Measurements from ENCODE around the gene PLEKHB2. TPM values are rescaled to one million over a fixed set of nuclear protein-coding genes. Genes with fewer than 3 reads are reported as not detected.
"Not testable (repeated sequence)": the region's sequence is repeated elsewhere in the genome, so short reads cannot be mapped to it uniquely, and the experiment has no call there.

PLEKHB2 gene
- total RNA-seq, 2 donors from 2014 or later, result 128 to 141 TPM

- TF ChIP-seq CTCF (IDR thresholded peaks at IDR 0.05), result no peak
- Histone ChIP-seq H3K27ac (no peak overlapping the region), H3K36me3 (no peaks in the 10 kb centered on the region), H3K4me1 (no peaks in the 10 kb centered on the region), H3K27me3 (no peaks in the 10 kb centered on the region), H3K9ac (ENCODE audit: low read depth in 2 of 2, low read length in 2 of 2) (no peak overlapping the region), H3K9me3 (no peaks in the 10 kb centered on the region), H3K4me3 (no peak overlapping the region)
- DNase-seq, result no peak
- intact Hi-C loops (cut with DNase I), result no loop called here
These were observed 41.4 kb upstream of the PLEKHB2 start for GRCh38 chr2:131063501-131064283.

DNA sequence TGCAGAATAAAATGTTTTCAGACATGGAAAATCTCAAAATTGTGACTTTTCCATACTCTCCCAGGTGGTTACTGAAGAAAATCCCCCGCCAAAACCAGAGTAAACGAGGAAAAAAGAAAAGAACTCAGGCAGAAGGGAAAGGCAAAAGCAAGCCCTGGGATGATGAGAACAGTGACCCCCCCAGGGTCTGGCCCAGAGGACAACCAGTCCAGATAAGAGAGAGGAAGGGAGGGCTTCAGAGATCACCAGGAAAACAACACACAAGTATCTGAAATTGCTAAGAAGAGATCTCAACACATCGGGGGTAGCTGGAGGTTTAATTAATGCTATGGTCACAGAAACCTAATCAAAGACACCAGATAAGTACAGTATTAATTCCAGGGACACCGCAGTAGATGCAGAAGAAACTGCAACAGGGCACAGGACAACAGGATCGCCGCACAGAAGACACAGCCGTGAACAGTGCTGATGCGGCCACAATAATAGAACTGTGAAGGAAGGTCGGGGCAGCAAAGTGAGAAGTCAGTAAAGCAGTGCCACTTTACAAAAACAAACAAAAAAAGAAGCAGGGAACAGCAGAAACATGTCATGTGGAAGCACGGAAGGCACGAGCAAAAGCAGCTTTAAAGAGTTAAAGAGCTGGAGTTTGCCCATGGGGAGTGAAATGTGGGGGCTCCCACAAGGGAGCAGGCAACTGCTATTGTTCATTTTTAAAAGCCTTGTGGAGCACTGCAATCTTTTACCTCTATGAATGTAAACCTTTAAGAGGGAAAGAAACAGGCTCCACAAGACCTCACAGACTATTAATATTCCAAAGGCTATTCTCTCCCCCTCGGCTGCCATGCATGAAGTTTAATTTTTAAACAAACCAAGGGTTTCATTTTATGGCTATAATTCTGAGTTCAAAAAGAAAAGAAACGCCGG, 40.3 kb upstream of the PLEKHB2 start:
- Histone ChIP-seq H3K27ac (no peak overlapping the region), H3K9ac (ENCODE audit: low read depth in 2 of 2, low read length in 2 of 2) (no peak overlapping the region), H3K4me1 (no peaks in the 10 kb centered on the region), H3K27me3 (no peaks in the 10 kb centered on the region), H3K9me3 (no peaks in the 10 kb centered on the region), H3K4me3 (no peak overlapping the region), H3K36me3 (no peaks in the 10 kb centered on the region)
- no peak for TF ChIP-seq CTCF (IDR thresholded peaks at IDR 0.05)
- no peak for DNase-seq
- intact Hi-C loops (cut with DNase I), result no loop called here

DNA sequence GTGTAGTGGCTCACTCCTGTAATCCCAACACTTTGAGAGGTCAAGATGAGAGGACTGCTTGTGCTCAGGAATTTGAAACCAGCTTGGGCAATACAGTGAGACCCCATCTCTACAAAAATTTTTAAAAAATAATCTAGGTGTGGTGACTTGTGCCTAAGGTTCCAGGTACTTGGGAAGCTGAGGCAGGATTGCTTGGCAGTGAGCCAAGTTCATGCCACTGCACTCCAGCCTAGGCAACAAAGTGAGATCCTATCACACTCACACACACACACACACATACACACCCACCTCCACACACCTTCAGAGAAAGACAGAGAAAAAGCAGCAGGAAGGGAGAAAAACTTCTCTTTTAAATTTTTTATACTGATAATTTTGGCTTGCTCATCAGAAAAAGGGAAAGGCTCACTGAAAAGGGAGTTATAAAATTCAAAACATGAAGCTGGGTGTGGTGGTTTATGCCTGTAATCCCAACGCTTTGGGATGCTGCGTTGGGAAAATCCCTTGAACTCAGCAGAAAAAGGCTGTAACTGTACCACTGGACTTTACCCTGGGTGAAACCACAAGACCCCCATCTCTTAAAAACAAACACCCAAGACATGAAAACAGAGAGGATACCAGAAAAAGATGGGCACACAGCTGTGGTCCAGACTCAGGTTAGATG, 37.5 kb upstream of the PLEKHB2 start:
- Histone ChIP-seq H3K27me3 (no peaks in the 10 kb centered on the region), H3K9me3 (no peaks in the 10 kb centered on the region), H3K9ac (ENCODE audit: low read depth in 2 of 2, low read length in 2 of 2) (no peak overlapping the region), H3K36me3 (no peaks in the 10 kb centered on the region), H3K27ac (no peak overlapping the region), H3K4me3 (no peak overlapping the region), H3K4me1 (no peaks in the 10 kb centered on the region)
- TF ChIP-seq CTCF (IDR thresholded peaks at IDR 0.05), result no peak
- DNase-seq, result no peak
- intact Hi-C loops (cut with DNase I), result no loop called here

DNA sequence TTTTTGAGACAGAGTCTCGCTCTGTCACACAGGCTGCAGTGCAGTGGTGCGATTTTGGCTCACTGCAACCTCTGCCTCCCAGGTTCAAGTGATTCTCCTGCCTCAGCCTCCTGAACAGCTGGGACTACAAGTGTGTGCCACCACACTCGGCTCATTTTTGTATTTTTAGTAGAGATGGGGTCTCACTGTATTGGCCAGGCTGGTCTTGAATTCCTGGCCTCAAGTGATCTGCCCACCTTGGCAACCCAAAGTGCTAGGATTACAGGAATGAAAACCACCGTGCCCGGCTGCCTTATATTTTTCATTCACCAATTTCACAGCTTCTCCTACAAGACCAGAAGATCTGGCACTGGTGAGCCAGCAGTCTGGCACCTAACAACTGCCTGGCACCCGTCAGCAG, 37.0 kb upstream of the PLEKHB2 start:
- H3K27ac ChIP-seq; H3K27me3 ChIP-seq; DNase-seq; H3K36me3 ChIP-seq; H3K4me3 ChIP-seq; H3K4me1 ChIP-seq; H3K9ac ChIP-seq (ENCODE audit: low read depth in 2 of 2, low read length in 2 of 2); intact Hi-C loops (cut with DNase I); H3K9me3 ChIP-seq: not testable (repeated sequence)

GRCh38 chr2:131075578-131075977, 29.6 kb upstream of the PLEKHB2 start:
- intact Hi-C loops (cut with DNase I); H3K4me3 ChIP-seq; H3K9ac ChIP-seq (ENCODE audit: low read depth in 2 of 2, low read length in 2 of 2); H3K36me3 ChIP-seq; DNase-seq; H3K27ac ChIP-seq; H3K4me1 ChIP-seq; H3K9me3 ChIP-seq; H3K27me3 ChIP-seq: not testable (repeated sequence)

DNA sequence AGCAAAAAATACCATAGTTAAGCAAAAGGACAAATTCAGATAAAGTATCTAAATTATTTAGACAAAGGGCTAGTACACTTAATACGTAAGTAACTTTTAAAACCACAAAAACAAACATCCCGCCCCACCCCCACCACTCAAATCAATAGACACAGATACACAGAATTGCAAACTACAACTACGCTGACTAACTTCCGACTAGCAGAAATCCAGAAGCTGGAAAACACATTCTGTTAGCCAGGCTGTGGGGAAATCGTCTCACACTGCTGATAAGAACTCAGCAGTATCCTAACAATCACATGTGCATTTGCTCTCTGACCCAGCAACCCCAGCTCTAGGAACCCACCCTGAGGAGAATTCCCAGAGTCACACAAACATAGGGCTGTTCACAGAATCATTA, 28.4 kb upstream of the PLEKHB2 start:
- no peak overlapping the region for H3K4me3 ChIP-seq
- no peaks in the 10 kb centered on the region for H3K27me3 ChIP-seq
- peaks cover 8% of the 10 kb centered on the region for H3K36me3 ChIP-seq
- no peak overlapping the region for H3K27ac ChIP-seq
- no peaks in the 10 kb centered on the region for H3K9me3 ChIP-seq
- DNase-seq, result no peak
- no peaks in the 10 kb centered on the region for H3K4me1 ChIP-seq
- no peak for TF ChIP-seq CTCF (IDR thresholded peaks at IDR 0.05)
- intact Hi-C loops (cut with DNase I), result no loop called here
- no peak overlapping the region for H3K9ac ChIP-seq (ENCODE audit: low read depth in 2 of 2, low read length in 2 of 2)

Measured in colonic mucosa (tissue), 4 donors.